IPS DF 6.9 (cell line): ENCODE measurements around the gene KIF6.

Experiments used
- DNase-seq: peaks from one replicate; pipeline ENCODE4 v3.0.0-alpha.2; 2013; ENCODE audit warnings: low read depth, low spot score
- H3K27ac ChIP-seq: one replicate; pipeline ENCODE4 v1.5.1; 2013; ENCODE audit warnings: low read length, control low read depth
- H3K27me3 ChIP-seq: 2 replicates; pipeline ENCODE4 v1.6.1; 2013; ENCODE audit warnings: mild to moderate bottlenecking, low read length; ENCODE audit not compliant: control insufficient read depth, insufficient read depth
- H3K36me3 ChIP-seq: 2 replicates; pipeline ENCODE4 v1.6.1; 2013; ENCODE audit warnings: low read length; ENCODE audit not compliant: control insufficient read depth, insufficient read depth
- H3K4me1 ChIP-seq: 2 replicates; pipeline ENCODE4 v1.6.1; 2013; ENCODE audit warnings: low read length; ENCODE audit not compliant: control insufficient read depth, insufficient read depth
- H3K4me3 ChIP-seq: 2 replicates; pipeline ENCODE4 v1.5.1; 2013; ENCODE audit warnings: mild to moderate bottlenecking, low read length
- H3K9me3 ChIP-seq: 2 replicates; pipeline ENCODE4 v1.6.1; 2013; ENCODE audit warnings: low read length, inconsistent platforms; ENCODE audit not compliant: control insufficient read depth, insufficient read depth
- WGBS: extraction: QIAGEN DNeasy Blood & Tissue Kit; methylation state at CpG from one replicate; pipeline ENCODE4 v1.1.7; 2013; ENCODE audit warnings: mixed read lengths, missing lambda C conversion rate; ENCODE audit not compliant: insufficient read length, insufficient coverage; 5-methylcytosine and 5-hydroxymethylcytosine counted together

KIF6 gene

GRCh38 chr6:39339868-39340550, 385.2 kb downstream of the KIF6 start:
- no CpG with 5 or more reads among the region's 10 CpGs for WGBS
- no peak for DNase-seq
- no peak overlapping the region for H3K27ac ChIP-seq
- no peaks in the 10 kb centered on the region for H3K36me3 ChIP-seq
- peaks cover 5% of the 10 kb centered on the region for H3K4me1 ChIP-seq
- H3K9me3 ChIP-seq = no peaks in the 10 kb centered on the region
- H3K4me3 ChIP-seq = no peak overlapping the region
- no peaks in the 10 kb centered on the region for H3K27me3 ChIP-seq

GRCh38 chr6:39339096-39339867, 385.9 kb downstream of the KIF6 start:
- no peaks in the 10 kb centered on the region for H3K27me3 ChIP-seq
- H3K36me3 ChIP-seq = no peaks in the 10 kb centered on the region
- DNase-seq = no peak
- no CpG with 5 or more reads among the region's 9 CpGs for WGBS
- peaks cover 3% of the 10 kb centered on the region for H3K4me1 ChIP-seq
- H3K9me3 ChIP-seq = no peaks in the 10 kb centered on the region
- no peak overlapping the region for H3K4me3 ChIP-seq
- no peak overlapping the region for H3K27ac ChIP-seq

- Histone ChIP-seq H3K4me1 (peaks cover under 1% of the 10 kb centered on the region), H3K27ac (no peak overlapping the region), H3K36me3 (no peaks in the 10 kb centered on the region), H3K4me3 (no peak overlapping the region), H3K9me3 (no peaks in the 10 kb centered on the region), H3K27me3 (no peaks in the 10 kb centered on the region)
- WGBS = no CpG with 5 or more reads among the region's 5 CpGs
- no peak for DNase-seq
Measured at GRCh38 chr6:39338397-39338796, 386.8 kb downstream of the KIF6 start.

GRCh38 chr6:39335780-39336545, 389.2 kb downstream of the KIF6 start:
- H3K9me3 ChIP-seq = no peaks in the 10 kb centered on the region
- no peak overlapping the region for H3K4me3 ChIP-seq
- H3K27ac ChIP-seq = no peak overlapping the region
- H3K36me3 ChIP-seq = no peaks in the 10 kb centered on the region
- no peak for DNase-seq
- no peaks in the 10 kb centered on the region for H3K27me3 ChIP-seq
- WGBS = no CpG with 5 or more reads among the region's 5 CpGs
- no peaks in the 10 kb centered on the region for H3K4me1 ChIP-seq

GRCh38 chr6:39333644-39334438, 391.4 kb downstream of the KIF6 start:
- WGBS = no CpG with 5 or more reads among the region's 7 CpGs
- DNase-seq = no peak
- H3K27me3 ChIP-seq = no peaks in the 10 kb centered on the region
- H3K27ac ChIP-seq = no peak overlapping the region
- no peaks in the 10 kb centered on the region for H3K36me3 ChIP-seq
- no peak overlapping the region for H3K4me3 ChIP-seq
- H3K4me1 ChIP-seq = no peaks in the 10 kb centered on the region
- H3K9me3 ChIP-seq = no peaks in the 10 kb centered on the region

- no peak for DNase-seq
- Histone ChIP-seq H3K27me3 (no peaks in the 10 kb centered on the region), H3K36me3 (no peaks in the 10 kb centered on the region), H3K27ac (no peak overlapping the region), H3K4me1 (no peaks in the 10 kb centered on the region), H3K4me3 (no peak overlapping the region), H3K9me3 (no peaks in the 10 kb centered on the region)
- WGBS = no CpG with 5 or more reads among the region's 3 CpGs
Measured at GRCh38 chr6:39330476-39330875, 394.7 kb downstream of the KIF6 start.

- Histone ChIP-seq H3K4me1 (no peaks in the 10 kb centered on the region), H3K27ac (no peak overlapping the region), H3K9me3 (no peaks in the 10 kb centered on the region), H3K27me3 (no peaks in the 10 kb centered on the region), H3K36me3 (no peaks in the 10 kb centered on the region), H3K4me3 (no peak overlapping the region)
- DNase-seq = no peak
- WGBS = no CpG with 5 or more reads among the region's 3 CpGs
Measured at GRCh38 chr6:39330057-39330456, 395.2 kb downstream of the KIF6 start.

GRCh38 chr6:39328066-39328465, 397.1 kb downstream of the KIF6 start:
- H3K4me3 ChIP-seq = no peak overlapping the region
- H3K4me1 ChIP-seq = no peaks in the 10 kb centered on the region
- no peaks in the 10 kb centered on the region for H3K9me3 ChIP-seq
- no peaks in the 10 kb centered on the region for H3K27me3 ChIP-seq
- H3K36me3 ChIP-seq = no peaks in the 10 kb centered on the region
- no CpG with 5 or more reads among the region's 12 CpGs for WGBS
- no peak for DNase-seq
- H3K27ac ChIP-seq = no peak overlapping the region

GRCh38 chr6:39327507-39327906, 397.7 kb downstream of the KIF6 start:
- WGBS = no CpG with 5 or more reads among the region's 5 CpGs
- Histone ChIP-seq H3K4me1 (no peaks in the 10 kb centered on the region), H3K27ac (no peak overlapping the region), H3K27me3 (no peaks in the 10 kb centered on the region), H3K36me3 (no peaks in the 10 kb centered on the region), H3K4me3 (no peak overlapping the region), H3K9me3 (no peaks in the 10 kb centered on the region)
- no peak for DNase-seq

- DNase-seq = no peak
- no peak within 1 kb of the TSS for H3K4me3 ChIP-seq
- H3K36me3 ChIP-seq = no peaks in the 10 kb centered on the region
- H3K27me3 ChIP-seq = no peaks in the 10 kb centered on the region
- WGBS = no CpG with 5 or more reads among the region's 11 CpGs
- H3K27ac ChIP-seq = no peak within 1 kb of the TSS
- H3K4me1 ChIP-seq = no peaks in the 10 kb centered on the region
- no peaks in the 10 kb centered on the region for H3K9me3 ChIP-seq
Measured at GRCh38 chr6:39322306-39322850, 402.8 kb downstream of the KIF6 start, which contains the start of gene KCNK16. TSS of gene KCNK16 (minus strand) at chr6:39322702. CDS start at chr6:39322540, 162 bp downstream.
